Smooth muscle cell of the pulmonary artery (primary cell): Measurements from ENCODE around the gene BYSL. TPM values are rescaled to one million over a fixed set of nuclear protein-coding genes. Genes with fewer than 3 reads are reported as not detected.

Experiments
- total RNA-seq: library from RNA; depleted of rRNA; stranded (reverse); fragments of >200 nt; gene quantifications from 2 replicates; pipeline ENCODE4 v1.2.3, GENCODE V29; 2014

Gene BYSL, protein sequence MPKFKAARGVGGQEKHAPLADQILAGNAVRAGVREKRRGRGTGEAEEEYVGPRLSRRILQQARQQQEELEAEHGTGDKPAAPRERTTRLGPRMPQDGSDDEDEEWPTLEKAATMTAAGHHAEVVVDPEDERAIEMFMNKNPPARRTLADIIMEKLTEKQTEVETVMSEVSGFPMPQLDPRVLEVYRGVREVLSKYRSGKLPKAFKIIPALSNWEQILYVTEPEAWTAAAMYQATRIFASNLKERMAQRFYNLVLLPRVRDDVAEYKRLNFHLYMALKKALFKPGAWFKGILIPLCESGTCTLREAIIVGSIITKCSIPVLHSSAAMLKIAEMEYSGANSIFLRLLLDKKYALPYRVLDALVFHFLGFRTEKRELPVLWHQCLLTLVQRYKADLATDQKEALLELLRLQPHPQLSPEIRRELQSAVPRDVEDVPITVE
- total RNA-seq, result 11.5 and 18.2 TPM in 2 replicates

DNA sequence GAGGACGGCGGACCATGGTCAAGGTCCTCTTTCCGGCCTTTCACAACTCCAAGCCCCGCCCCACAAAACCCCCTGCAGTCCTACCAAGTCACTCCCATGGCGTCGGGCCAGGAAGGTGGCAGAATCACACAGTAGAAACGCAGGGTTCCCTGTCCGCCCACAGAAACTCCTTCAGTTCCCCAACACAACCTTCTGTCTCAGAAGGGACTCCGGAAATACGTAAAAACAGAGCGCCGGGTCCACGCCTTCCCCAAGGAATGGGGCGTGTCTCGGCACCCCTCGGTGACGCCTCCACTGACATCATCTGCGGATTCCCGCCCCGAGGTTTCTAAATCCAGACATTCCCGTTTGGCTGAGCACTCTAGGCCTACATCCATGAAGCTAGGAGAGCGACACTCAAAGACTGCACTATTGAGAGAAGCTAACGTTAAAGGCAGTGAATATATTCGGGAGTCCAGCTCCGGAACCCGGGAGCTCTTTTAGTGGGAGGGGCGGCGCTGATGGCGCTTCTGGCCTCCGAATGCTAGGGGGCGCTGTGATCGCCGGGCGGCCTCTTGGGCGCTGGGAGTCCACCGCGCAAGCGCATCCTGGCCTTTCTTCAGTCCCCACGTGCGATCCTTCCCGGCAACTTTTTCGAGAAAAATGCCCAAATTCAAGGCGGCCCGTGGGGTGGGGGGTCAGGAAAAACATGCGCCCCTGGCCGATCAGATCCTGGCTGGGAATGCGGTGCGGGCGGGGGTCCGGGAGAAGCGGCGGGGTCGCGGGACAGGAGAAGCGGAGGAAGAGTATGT lies at the start of gene BYSL, which contains the start of gene MED20:
BYSL (plus strand) TSS at position 579 of the 791 bp plus-strand sequence; CDS start at position 643, 64 bp downstream.
MED20 (minus strand) TSS at position 219 of the 791 bp plus-strand sequence; CDS start at position 98, 121 bp downstream.

DNA sequence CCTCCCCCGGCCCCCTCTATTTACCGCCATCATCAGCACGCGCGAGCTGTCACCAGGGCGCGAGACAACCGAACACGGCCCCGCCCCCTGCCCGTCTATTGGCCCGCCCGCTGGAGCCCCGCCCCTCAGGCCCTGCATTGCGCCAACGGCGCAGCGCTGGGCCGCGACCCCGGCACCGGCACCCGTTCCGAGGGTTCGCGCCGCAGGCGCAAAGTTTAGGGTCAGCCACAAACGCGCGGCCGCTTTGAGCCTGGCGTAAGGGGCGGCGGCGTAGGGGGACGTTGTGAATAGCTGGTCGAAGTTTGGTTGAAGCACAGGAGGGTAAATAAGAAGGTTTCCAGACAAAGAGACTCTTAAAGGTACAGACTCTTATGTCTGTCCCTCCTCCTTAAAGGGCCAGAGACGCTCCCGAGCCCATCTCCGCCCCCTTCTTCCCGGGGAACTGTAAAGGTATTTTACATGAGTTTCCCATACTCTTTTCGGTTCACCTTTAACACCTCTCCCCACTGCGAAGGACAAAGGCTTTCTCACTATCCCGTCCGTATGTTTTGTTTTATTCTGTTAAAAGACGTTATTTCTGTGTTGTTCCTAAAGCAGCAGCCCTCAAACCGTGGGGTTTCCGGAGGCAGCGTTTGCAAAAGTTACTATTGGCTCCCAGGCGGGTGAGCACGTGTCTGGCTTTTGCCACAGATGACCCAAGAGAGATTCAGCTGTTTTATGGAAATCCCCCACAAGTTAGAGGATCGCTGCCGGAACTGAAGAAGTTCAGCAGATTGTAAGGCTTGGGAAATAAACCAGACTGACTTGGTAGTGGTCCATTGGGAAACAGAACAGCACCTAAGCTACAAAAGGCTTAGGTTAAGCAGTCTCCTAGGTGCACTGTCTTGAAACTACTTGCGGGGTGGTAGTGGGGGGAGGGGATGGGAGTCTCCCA lies 25.7 kb upstream of the BYSL start, which contains the start of gene USP49:
USP49 (minus strand) TSS at position 76 of the 934 bp plus-strand sequence. CDS start 88,392 bp downstream, outside the sequence.

DNA sequence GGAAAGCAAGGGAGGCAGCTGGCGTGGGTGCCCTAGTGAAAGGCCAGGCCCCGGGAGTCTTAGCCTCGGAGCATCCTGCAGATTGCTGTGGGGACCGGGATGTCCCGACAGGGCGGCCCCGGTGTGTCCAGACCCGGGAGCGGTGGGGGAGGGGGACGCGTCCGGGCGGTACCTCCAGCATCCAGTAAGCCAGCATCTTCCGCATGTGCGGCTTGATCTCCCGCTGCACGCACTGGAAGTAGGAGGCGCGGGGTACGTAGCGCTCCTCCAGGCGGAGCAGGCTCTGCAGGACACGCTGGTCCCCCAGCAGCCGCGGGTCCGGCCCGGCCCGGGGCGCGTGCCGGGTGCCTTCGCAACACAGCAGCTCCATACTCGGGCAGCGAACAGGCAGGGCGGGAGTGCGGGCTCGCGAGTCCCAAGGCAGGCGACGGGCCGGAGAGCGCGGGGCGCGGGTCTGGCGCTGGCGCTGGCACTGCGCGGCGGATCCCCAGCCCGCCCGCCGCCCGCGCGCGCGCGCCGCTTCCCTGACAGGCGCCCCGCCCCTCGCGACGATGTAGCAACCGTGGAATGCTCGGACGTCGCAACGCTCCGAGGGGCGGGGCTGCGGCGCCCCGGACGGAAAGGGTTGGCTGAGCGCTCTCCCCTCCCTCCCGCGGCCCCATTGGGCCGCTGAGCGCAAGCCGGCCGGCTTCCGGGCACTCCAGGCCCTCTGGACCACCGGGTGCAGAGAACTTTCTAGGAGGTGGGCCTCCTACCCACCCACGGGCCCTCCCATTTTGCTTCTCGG lies 20.2 kb downstream of the BYSL start, which contains the start of gene CCND3:
CCND3 (minus strand) TSS at position 529 of the 787 bp plus-strand sequence; CDS start at position 370, 159 bp downstream.

Other genes starting within 250 kb of the BYSL start
- gene TFEB, start 185.9 kb upstream of the BYSL start, total RNA-seq, result 3.5 and 6.5 TPM in 2 replicates
- not detected in 2 replicates for gene PGC, start 174.1 kb upstream of the BYSL start, total RNA-seq
- 1.8 and 2.8 TPM in 2 replicates for gene FRS3, start 141.6 kb upstream of the BYSL start, total RNA-seq
- gene PRICKLE4, start 140.7 kb upstream of the BYSL start, total RNA-seq, result 0.36 TPM in 1 of 2 replicates, not detected in the other
- 33.1 and 36.9 TPM in 2 replicates for gene TOMM6, start 133.8 kb upstream of the BYSL start, total RNA-seq
- 2.8 and 3.5 TPM in 2 replicates for gene USP49, start 26.1 kb upstream of the BYSL start, total RNA-seq
- gene MED20, start 360 bp upstream of the BYSL start, total RNA-seq, result 19.9 and 21.9 TPM in 2 replicates
- gene CCND3, start 20.3 kb downstream of the BYSL start, total RNA-seq, result 14.8 and 16.6 TPM in 2 replicates
- 10.4 and 11.1 TPM in 2 replicates for gene TAF8, start 129.0 kb downstream of the BYSL start, total RNA-seq
- gene C6orf132, start 221.1 kb downstream of the BYSL start, total RNA-seq, result 0.66 and 2.5 TPM in 2 replicates